Prostate gland (tissue), 2 donors: ENCODE data around the gene TMEM135. TPM values are rescaled to one million over a fixed set of nuclear protein-coding genes. Genes with fewer than 3 reads are reported as not detected.

Source experiments
- DNase-seq: peaks from one replicate; pipeline ENCODE4 v3.0.0-alpha.2; 2019; ENCODE audit warnings: low spot score
- H3K27ac ChIP-seq, 2 donors: fragments of 200-600 bp; sonication (generic); 2 replicates each; pipeline ENCODE4 v1.5.1; 2017 to 2019
- H3K27me3 ChIP-seq: fragments of 200-600 bp; sonication (generic); replicated peaks from 2 replicates; pipeline ENCODE4 v1.5.1; 2019; ENCODE audit not compliant: insufficient read depth
- H3K36me3 ChIP-seq, 2 donors: fragments of 200-600 bp; sonication (generic); 1 replicate in 1 of 2; 2 replicates in 1 of 2; pipeline versions ENCODE4 v1.5.1 to v1.8.1; 2017 to 2019
- H3K4me1 ChIP-seq: fragments of 200-600 bp; sonication (generic); replicated peaks from 2 replicates; pipeline ENCODE4 v1.5.1; 2019
- H3K4me3 ChIP-seq, 2 donors: fragments of 200-600 bp; sonication (generic); 2 replicates each; pipeline ENCODE4 v1.5.1; 2017 to 2019
- H3K9me3 ChIP-seq: fragments of 200-600 bp; sonication (generic); 2 replicates; pipeline ENCODE4 v1.5.1; 2017
- POLR2A ChIP-seq: fragments of 450-650 bp; IDR thresholded peaks from one replicate; pipeline ENCODE4 v1.6.1; 2016; ENCODE audit warnings: antibody characterized with exemption, mild to moderate bottlenecking
- POLR2AphosphoS5 ChIP-seq: sonication (generic); formaldehyde crosslinking; IDR thresholded peaks from one replicate; pipeline ENCODE4 v1.6.1; 2017; ENCODE audit warnings: antibody characterized with exemption
- WGBS: methylation state at CpG from one replicate; pipeline ENCODE4 v1.1.5; 2018; 5-methylcytosine and 5-hydroxymethylcytosine counted together
- intact Hi-C: fragments of 100-400 bp; cut with DNase I; formaldehyde crosslinking; loops from one replicate; pipeline ENCODE4 v1.14.2; 2022
- total RNA-seq, 2 donors: library from RNA; depleted of rRNA; stranded (reverse); fragments of >200 nt; gene quantifications; one replicate each; pipeline ENCODE4 v1.1.0, GENCODE V29; 2016
- TF ChIP-seq, protein P1 (sequence below), 4 experiments: fragments of 200-600 bp in 2 of 4; fragments of 450-650 bp in 2 of 4; sonication (generic) in 2 of 4; IDR thresholded peaks; 1 replicate in 3 of 4; 2 replicates in 1 of 4; pipeline ENCODE4 v1.5.1; 2016 to 2019; ENCODE audit warnings: antibody characterized with exemption in 4 of 4, mild to moderate bottlenecking in 2 of 4, moderate library complexity in 2 of 4

The TMEM135 gene
- total RNA-seq, 2 donors from 2014 or later, result 22.3 to 42.1 TPM

- H3K27me3 ChIP-seq, result no peaks in the 10 kb centered on the region
- no peaks in the 10 kb centered on the region for H3K4me1 ChIP-seq
- intact Hi-C loops, result no loop called here
- TF ChIP-seq POLR2A, result no peak
- TF ChIP-seq, protein P1, sequence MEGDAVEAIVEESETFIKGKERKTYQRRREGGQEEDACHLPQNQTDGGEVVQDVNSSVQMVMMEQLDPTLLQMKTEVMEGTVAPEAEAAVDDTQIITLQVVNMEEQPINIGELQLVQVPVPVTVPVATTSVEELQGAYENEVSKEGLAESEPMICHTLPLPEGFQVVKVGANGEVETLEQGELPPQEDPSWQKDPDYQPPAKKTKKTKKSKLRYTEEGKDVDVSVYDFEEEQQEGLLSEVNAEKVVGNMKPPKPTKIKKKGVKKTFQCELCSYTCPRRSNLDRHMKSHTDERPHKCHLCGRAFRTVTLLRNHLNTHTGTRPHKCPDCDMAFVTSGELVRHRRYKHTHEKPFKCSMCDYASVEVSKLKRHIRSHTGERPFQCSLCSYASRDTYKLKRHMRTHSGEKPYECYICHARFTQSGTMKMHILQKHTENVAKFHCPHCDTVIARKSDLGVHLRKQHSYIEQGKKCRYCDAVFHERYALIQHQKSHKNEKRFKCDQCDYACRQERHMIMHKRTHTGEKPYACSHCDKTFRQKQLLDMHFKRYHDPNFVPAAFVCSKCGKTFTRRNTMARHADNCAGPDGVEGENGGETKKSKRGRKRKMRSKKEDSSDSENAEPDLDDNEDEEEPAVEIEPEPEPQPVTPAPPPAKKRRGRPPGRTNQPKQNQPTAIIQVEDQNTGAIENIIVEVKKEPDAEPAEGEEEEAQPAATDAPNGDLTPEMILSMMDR (IDR thresholded peaks at IDR 0.05), result no peak
- TF ChIP-seq POLR2AphosphoS5, result no peak
- DNase-seq, result no peak
- WGBS, result 43% methylated on average over 2 of the region's 2 CpGs
- H3K27ac ChIP-seq, result no peak overlapping the region
- no peak overlapping the region for H3K4me3 ChIP-seq
- H3K9me3 ChIP-seq, result no peaks in the 10 kb centered on the region
- H3K36me3 ChIP-seq, result no peaks in the 10 kb centered on the region
Observed at GRCh38 chr11:87228820-87229219, 191.1 kb downstream of the TMEM135 start.

DNA sequence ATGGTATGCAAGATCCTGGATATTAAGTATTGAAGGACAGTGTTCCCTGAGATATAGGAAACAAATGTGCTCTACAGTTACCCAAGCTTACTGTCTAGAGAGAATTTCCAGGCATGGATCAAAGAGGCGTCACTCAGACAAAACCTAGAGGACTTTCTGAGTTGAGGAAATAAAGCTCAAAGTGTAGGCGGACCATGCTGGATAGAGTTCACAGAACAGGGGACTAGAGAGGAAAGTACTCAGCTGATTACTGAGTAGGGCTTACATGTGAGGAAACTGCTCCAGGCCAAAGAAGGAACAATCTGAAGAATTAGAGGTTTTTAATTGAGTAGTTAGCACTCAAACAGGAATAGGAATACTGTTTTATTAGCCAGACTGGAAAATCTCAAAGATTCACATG lies 193.3 kb downstream of the TMEM135 start:
- H3K27ac ChIP-seq, result no peak overlapping the region

GRCh38 chr11:87232320-87232719 lies 194.6 kb downstream of the TMEM135 start:
- TF ChIP-seq POLR2AphosphoS5, result no peak
- TF ChIP-seq, protein P1 (IDR thresholded peaks at IDR 0.05), result no peak
- TF ChIP-seq POLR2A, result no peak
- no peak for DNase-seq
- no peak overlapping the region for H3K27ac ChIP-seq
- no peak overlapping the region for H3K4me3 ChIP-seq
- no peaks in the 10 kb centered on the region for H3K9me3 ChIP-seq
- WGBS, result 100% methylated on average over 1 of the region's 1 CpG
- H3K27me3 ChIP-seq, result no peaks in the 10 kb centered on the region
- intact Hi-C loops, result no loop called here
- H3K36me3 ChIP-seq, result no peaks in the 10 kb centered on the region
- H3K4me1 ChIP-seq, result no peaks in the 10 kb centered on the region

More for the DNA sequence above, 193.3 kb downstream of the TMEM135 start:
- Histone ChIP-seq H3K36me3 (no peaks in the 10 kb centered on the region), H3K4me1 (no peaks in the 10 kb centered on the region), H3K4me3 (no peak overlapping the region), H3K27me3 (no peaks in the 10 kb centered on the region), H3K9me3 (no peaks in the 10 kb centered on the region)
- TF ChIP-seq POLR2A, result no peak
- TF ChIP-seq POLR2AphosphoS5, result no peak
- TF ChIP-seq, protein P1 (IDR thresholded peaks at IDR 0.05), result no peak
- intact Hi-C loops, result no loop called here
- DNase-seq, result no peak
- WGBS, result 96% methylated on average over 2 of the region's 2 CpGs

DNA sequence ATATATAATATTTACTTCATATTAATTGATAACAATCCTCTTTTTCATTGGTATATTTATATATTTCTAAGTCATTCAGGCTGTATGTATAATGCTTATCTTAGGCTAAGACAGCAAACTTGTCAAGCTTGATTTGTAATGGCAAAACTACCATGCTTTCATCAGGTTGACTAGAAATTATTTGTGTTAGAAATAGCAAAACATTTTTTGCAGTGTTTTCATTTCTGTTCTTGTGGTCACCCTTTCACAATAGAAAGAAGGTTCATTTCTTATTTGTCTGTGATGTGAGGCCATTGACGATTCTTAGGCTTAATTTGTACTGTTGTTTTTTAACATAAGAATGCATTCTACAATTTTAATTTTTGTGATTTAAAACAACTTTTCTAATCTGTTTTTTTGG lies 197.6 kb downstream of the TMEM135 start:
- Histone ChIP-seq H3K27me3 (no peaks in the 10 kb centered on the region), H3K9me3 (no peaks in the 10 kb centered on the region), H3K4me1 (no peaks in the 10 kb centered on the region), H3K27ac (no peak overlapping the region), H3K36me3 (no peaks in the 10 kb centered on the region), H3K4me3 (no peak overlapping the region)
- TF ChIP-seq POLR2A, result no peak
- TF ChIP-seq POLR2AphosphoS5, result no peak
- TF ChIP-seq, protein P1 (IDR thresholded peaks at IDR 0.05), result no peak
- intact Hi-C loops, result no loop called here
- DNase-seq, result no peak
- WGBS, result 72% methylated on average over 1 of the region's 1 CpG

GRCh38 chr11:87236368-87236767 lies 198.6 kb downstream of the TMEM135 start:
- H3K4me3 ChIP-seq, result no peak overlapping the region
- TF ChIP-seq, protein P1 (IDR thresholded peaks at IDR 0.05), result no peak
- TF ChIP-seq POLR2A, result no peak
- TF ChIP-seq POLR2AphosphoS5, result no peak
- DNase-seq, result no peak
- WGBS, result 57% methylated on average over 2 of the region's 2 CpGs
- H3K27me3 ChIP-seq, result no peaks in the 10 kb centered on the region
- no peaks in the 10 kb centered on the region for H3K4me1 ChIP-seq
- no peak overlapping the region for H3K27ac ChIP-seq
- intact Hi-C loops, result no loop called here
- H3K9me3 ChIP-seq, result no peaks in the 10 kb centered on the region
- no peaks in the 10 kb centered on the region for H3K36me3 ChIP-seq
